Frontal cortex (tissue), 4 donors: ENCODE results near the gene CNOT6L. TPM values are rescaled to one million over a fixed set of nuclear protein-coding genes. Genes with fewer than 3 reads are reported as not detected.

Source experiments
- DNase-seq, 2 donors: peaks; one replicate each; pipeline ENCODE4 v3.0.0; 2012; ENCODE audit warnings: low spot score in 2 of 2
- FAIRE-seq: peaks from 2 replicates; lab custom pipeline; 2012; peaks lifted over from hg19 to GRCh38; lab: Jason Lieb, UNC
- total RNA-seq: library from RNA; depleted of rRNA; stranded (reverse); fragments of >200 nt; gene quantifications from one replicate; pipeline ENCODE4 v1.2.3, GENCODE V29; 2014
- donor health status: control.
- donor health status: control.
- donor health status: control.

Gene CNOT6L
- total RNA-seq, 1 donor from 2014 or later, result 40.4 TPM

- FAIRE-seq, result no peak
Observed at GRCh38 chr4:77715414-77716290, 103.5 kb downstream of the CNOT6L start.

GRCh38 chr4:77714514-77714913, 104.7 kb downstream of the CNOT6L start:
- no peak for FAIRE-seq

More at GRCh38 chr4:77715414-77716290, 103.5 kb downstream of the CNOT6L start:
- DNase-seq, result no peak

GRCh38 chr4:77713884-77714283, 105.3 kb downstream of the CNOT6L start:
- DNase-seq (no peak), FAIRE-seq (no peak)

More at GRCh38 chr4:77714514-77714913, 104.7 kb downstream of the CNOT6L start:
- DNase-seq, result no peak

GRCh38 chr4:77712675-77713074, 106.5 kb downstream of the CNOT6L start:
- DNase-seq (no peak), FAIRE-seq (no peak)

GRCh38 chr4:77711469-77711868, 107.7 kb downstream of the CNOT6L start:
- FAIRE-seq (no peak), DNase-seq (no peak)

- FAIRE-seq, result no peak
- no peak for DNase-seq
Observed at GRCh38 chr4:77710684-77711083, 108.5 kb downstream of the CNOT6L start.

GRCh38 chr4:77710059-77710458, 109.1 kb downstream of the CNOT6L start:
- DNase-seq (no peak), FAIRE-seq (no peak)

- no peak for DNase-seq
- FAIRE-seq, result no peak
Observed at GRCh38 chr4:77706717-77707116, 112.5 kb downstream of the CNOT6L start.

- FAIRE-seq, result no peak
- no peak for DNase-seq
Observed at GRCh38 chr4:77703666-77704065, 115.5 kb downstream of the CNOT6L start.

GRCh38 chr4:77701121-77701520, 118.0 kb downstream of the CNOT6L start:
- no peak for DNase-seq
- no peak for FAIRE-seq

GRCh38 chr4:77699731-77700210, 119.4 kb downstream of the CNOT6L start:
- DNase-seq, result no peak
- no peak for FAIRE-seq

- FAIRE-seq (no peak), DNase-seq (peak in 1 of 2 donors; percentile 13)
Observed at GRCh38 chr4:77697860-77698590, 121.1 kb downstream of the CNOT6L start.

GRCh38 chr4:77695774-77696173, 123.4 kb downstream of the CNOT6L start:
- FAIRE-seq (no peak), DNase-seq (no peak)

GRCh38 chr4:77692847-77693432, 126.2 kb downstream of the CNOT6L start:
- no peak for FAIRE-seq
- no peak for DNase-seq

- no peak for FAIRE-seq
- DNase-seq, result no peak
Observed at GRCh38 chr4:77681792-77682191, 137.4 kb downstream of the CNOT6L start.

GRCh38 chr4:77676842-77677241, 142.3 kb downstream of the CNOT6L start:
- FAIRE-seq, result no peak
- DNase-seq, result no peak

- DNase-seq, result no peak
- no peak for FAIRE-seq
Observed at GRCh38 chr4:77671051-77671450, 148.1 kb downstream of the CNOT6L start.

GRCh38 chr4:77669946-77670590, 149.1 kb downstream of the CNOT6L start:
- DNase-seq, result no peak
- FAIRE-seq, result no peak

GRCh38 chr4:77665381-77666069, 153.6 kb downstream of the CNOT6L start:
- no peak for DNase-seq

More at GRCh38 chr4:77665381-77666069, 153.6 kb downstream of the CNOT6L start:
- FAIRE-seq, result no peak
